ENCODE measurements around the gene EGFL8.

The EGFL8 gene

DNA sequence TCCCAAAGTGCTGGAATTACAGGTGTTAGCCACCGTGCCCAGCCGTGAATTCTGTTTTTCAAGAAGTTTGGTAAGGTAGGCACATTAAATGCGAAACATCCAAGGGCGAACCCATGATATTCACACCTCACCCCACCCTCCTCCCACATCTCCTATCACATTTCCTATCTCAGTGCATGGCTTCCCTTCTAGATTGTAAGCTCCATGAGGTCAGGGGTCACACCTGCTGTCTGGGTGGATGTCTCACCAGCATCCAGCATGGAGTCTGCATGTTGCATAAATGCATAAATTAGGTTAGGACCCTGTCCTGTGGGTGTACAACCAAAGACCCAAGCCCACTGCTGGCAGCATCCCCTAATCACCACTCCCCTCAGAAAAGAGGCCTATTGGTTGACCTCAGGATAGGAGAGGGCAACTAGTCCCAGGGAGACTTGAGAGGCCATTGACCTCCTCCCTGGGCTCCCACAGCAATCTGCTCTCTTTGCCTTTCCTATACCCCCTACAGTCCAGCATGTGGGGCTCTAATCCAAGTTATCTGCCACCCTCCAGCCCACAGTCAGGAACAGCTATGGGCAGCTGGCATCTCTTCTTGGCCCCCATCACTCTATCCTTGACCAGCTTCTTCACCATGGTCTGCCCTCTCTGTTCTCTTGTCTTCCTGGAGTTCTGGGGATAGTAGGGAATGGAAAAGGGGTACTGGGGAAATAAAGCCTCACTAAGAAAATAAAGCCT, 16.8 kb upstream of the EGFL8 start:
- no peak for DNase-seq

DNA sequence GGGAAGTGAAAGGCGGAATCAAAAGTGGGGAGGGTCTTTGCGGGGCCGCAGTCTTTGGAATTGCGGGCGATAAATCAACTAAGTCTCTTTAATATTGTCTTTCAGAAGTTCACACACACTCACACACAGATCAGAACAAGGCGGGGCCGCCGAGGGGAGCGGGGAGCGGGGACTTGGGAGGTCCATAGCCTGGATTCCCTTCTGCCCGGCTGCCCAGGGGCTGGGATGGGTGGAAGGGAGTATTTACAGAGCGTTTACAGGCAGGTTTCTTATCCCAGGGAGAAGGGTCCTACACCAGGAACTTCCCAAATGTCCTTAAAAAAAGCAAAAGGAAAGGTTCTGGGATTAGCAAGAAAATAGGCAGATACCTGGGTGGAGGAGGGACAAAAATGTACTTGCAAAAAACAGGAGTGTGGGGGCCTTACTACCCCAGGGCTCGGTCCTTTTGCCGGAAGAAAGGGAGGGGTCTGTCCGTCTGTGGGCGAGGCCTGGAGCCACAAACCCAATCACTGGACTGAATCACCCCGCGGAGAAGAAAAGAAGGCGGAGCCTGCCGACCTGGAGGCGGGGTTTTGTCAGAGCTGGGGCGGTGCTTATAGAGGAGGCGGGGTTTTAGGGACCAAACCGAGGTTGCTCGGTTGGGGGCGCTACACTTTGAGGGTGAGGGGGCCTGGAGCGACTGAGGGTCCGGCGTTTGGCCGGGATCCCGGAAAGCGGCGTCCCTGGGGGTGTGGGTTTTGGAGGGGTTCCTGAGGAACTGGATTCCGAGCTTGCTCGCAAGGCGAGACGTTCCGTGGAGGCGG, 15.9 kb upstream of the EGFL8 start:
- DNase-seq = no peak

DNA sequence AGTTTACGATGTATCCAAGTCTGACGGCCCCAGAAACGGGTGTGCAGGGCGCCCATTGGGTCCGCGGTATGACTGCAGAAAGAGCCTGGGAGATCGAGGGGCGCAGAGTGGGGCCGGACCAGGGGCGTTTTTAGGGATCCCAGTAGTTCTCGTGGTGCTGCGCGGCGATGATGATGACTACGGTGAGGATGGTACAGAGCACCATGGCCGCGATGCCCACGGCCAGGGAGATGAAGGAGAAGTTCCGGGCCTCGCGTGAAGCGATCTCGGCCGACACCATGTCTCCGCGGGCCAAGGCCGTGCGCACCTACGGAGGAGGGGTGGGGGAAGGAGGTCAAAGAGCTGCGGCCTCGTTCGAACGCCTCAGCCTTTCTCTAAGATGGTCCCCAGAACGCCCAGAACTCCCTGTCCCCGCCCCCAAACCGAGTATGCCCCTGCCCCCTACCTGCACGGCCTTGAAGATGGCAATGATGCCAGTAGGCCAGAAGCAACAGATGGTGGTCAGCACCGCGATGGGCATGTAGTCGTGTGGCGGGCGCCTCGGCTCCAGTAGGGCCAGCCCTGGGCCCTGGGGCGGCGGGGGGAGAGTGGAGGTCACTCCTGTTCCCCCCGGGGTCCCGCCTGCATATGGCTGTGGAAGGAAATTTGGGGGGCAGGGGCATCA, 15.2 kb upstream of the EGFL8 start:
- no peak for DNase-seq

DNA sequence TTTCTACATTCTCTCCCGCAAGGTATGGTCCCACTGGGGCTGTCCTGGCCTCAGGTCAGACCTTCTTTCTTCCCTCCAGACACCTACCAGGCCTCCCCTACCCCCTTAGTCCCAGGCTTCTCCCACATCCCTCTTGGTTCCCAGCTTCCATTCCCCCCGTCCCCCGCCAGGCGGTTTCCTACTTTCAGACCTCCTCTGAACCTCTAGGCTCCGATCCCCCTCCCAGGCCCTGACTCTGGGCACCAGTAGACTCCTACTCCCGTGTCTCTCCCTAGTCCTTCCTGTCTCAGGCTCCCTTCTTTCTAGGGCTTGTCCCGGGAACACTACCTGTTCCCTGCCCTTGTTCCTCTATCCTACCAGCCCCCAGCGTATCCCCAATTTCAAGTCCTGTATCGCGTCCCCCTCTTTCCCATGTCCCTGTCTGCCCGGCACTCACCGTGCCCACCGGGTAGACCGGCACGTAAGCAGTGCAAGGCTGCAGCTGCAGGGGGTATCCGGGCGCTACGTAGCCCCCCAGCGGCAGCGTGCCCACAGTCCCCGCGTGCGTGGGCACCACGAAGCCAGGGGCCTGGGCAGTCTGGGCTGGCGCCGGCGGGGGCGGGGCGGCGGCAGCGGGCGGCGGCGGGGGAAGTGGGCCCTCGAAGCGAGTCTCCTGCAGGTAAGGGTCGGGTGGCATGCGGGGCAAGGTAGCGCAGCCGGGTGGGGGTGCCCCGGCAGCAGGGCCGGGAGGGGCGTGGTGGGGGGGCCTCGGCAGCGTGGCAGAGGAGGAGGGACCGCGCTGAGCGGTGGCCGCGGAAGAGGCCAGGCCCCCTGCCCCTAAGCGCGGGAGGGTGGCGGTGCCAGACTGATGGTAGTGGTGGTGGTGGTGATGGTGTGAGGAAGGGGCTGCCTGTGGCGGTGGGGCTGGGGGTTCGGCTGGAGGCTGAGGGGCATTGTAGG, 14.2 kb upstream of the EGFL8 start:
- DNase-seq = no peak

DNA sequence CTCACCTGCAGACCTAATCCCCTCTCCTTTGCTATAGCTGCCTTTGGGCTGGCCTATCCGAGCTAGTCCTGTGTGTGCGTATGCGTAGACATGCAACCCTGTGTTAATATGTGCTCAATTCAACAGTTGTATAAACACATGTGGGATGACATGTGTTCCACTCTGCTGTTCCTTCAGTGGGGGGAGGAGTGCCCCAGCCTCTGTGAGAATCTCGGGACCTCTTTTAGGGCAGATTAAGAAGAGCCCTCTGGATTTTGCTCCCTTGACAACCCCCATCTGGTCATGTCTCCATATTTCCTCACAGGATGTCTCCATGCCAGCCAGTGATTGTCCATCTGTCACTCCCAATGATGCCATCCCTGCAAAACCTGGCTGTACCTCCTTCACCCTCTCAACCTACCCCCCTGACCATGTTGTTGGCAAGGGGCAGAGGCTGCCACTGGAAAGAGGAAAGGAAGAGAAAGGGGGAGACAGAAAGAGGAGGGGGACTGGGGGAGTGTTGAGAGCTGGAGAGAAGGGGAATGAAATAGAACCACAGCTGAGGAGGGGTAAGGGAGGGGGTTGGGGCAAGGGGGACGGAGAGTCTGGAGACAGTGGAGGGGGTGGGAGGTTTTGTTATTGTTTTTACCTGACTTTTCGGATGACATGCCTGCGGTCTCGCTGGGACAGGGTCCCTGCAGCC, 13.1 kb upstream of the EGFL8 start:
- DNase-seq = no peak

DNA sequence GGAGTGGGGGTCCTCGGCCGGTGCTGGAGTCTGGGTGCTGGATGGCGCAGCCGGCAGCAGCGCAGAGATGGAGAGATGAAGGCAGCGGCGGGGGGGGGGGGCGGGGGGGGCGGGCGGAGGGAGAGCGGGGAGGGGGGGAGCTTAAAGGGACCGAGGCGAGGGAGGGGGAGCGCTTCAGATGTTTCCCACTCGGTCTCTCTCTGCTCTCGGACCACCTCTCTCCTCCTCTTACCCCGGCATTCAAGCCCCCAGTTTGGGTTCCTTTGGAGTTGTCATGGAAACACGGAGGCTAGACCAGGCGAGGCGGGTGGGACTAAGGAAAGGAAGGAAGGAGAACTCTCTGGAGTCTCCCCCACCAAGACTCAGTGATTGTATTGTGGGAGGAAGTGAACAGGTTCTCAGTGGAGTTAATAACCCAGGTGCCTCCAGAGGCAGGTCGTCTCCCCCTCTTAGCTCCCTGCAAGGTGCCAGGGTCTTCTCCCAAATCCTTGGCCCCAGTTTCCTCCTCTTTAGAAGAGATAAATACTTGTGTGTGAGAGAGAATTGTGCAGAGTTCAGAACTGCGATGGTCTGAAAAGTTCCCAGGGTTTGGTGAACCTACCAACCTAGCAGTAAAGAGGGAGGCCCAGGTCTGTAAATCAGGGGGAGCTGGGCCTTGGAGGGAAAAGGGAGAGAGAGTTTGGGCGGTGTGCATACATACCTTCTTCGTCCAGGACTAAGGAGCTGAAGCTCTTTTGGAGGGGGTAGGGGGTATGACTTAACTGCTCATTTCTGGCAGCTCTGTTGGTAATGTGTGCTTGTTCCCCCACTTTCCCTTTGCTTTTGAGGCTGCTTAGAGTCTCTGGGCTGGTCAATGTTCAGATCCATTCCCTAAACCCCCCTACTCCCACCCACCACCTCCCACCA, 12.3 kb upstream of the EGFL8 start, which contains the start of gene PRRT1:
PRRT1 (minus strand) TSS at position 77 of the 906 bp plus-strand sequence. CDS start 112 bp downstream, outside the sequence.
- no peak for DNase-seq

DNA sequence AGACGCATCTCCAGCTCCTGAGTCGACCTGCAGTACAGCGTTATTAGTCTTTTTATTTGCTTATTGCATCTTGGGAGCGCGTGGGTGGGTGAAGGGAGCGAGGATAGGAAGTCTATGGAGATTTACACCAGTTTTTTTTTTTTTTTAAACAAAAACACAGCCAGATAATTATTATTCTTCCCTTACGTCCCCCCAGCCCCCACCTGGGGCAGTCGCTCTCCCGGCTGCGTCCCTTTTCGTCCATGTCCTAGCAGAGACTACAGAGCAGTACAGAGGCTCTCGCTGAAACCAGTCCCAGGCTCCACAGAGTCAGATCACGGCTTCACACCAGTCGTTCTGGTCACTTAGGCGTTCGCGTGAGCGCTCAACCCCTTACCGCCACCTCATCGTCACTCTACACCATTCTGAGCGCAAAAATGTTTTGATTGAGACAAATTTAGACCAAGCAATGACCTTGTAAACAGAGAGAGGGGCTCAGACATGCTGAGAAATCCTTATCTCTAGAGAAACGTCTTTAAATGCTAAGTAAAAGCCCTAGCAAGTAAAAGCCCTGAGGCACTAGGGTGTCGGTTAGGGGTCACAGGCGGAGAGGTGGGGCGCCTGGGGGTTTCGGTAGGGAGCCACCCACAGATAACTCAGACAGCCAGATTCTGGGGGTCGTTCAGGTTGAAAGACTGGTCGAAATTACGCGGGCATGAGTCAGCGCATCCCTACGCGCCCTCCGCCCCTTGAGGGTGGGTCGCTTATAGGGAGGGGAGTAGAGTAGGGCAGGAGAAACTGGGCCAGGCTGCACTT, 11.4 kb upstream of the EGFL8 start:
- DNase-seq = no peak

DNA sequence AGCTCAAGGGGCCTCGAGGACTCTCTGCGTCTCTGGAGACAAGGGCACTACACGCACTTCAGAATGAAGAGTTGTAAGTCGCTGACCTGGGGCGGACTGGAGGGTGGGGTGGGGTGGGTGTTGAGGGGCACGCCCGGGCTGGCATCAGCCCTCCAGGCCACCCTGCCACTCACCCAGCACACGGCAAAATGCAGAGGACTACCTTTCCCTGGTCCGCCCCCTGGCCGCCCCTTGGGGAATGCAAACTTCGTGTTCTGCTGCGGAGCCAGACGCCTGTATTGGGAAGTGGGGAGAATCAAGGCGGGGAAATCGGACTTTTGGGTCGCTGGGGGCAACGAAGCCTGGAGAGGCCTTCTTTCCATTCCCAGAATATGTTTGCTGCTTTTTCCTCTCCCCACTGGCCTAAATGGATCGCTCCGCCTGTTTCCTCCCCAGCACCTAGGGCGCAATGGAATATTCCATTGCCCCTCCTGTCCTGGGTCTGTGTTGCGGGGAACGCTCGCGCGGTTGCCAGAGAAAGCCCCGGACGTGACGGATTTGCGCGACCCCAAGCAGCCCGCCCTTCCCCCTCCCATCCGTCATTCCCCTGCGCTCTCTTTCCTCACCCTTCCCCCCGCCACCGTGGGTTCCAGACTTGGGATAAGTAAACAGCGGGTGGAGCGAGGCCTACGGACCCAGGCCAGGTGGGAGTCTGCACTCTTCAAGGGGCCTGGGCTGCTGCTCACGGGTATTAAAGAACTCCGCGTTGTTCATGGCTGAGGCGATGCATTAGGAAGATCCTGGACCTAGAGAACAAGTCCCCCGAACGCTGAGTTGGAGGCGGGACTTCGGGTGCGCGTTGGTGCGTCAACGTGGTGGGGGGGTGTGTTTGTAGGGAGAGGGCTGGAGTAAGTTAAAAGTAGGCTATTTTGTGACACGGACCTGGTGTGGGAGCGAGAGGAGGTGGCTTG, 10.6 kb upstream of the EGFL8 start, which contains the start of gene PPT2:
PPT2 (plus strand) TSS at position 578 of the 950 bp plus-strand sequence. CDS start 454 bp downstream, outside the sequence.
- DNase-seq = peak; percentile 77

DNA sequence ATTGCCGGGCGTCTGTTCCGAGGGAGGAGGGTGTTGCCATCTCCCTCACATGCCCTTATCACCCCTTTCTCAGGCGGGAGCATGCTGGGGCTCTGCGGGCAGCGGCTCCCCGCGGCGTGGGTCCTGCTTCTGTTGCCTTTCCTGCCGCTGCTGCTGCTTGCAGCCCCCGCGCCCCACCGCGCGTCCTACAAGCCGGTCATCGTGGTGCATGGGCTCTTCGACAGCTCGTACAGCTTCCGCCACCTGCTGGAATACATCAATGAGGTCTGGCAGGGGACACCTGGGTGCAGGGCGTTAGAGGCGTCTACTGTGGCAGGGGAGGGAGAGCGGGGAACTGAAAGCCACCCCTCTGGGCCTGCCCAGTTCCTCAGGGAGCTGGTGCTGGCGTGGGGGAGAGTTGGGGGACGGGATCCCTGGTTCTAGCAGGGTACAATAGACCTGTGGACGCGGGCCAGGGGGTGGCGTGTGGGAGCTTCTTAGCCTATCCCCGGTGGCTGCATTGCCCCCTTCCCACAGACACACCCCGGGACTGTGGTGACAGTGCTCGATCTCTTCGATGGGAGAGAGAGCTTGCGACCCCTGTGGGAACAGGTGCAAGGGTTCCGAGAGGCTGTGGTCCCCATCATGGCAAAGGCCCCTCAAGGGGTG, 9.8 kb upstream of the EGFL8 start:
- DNase-seq = peak; percentile 15

DNA sequence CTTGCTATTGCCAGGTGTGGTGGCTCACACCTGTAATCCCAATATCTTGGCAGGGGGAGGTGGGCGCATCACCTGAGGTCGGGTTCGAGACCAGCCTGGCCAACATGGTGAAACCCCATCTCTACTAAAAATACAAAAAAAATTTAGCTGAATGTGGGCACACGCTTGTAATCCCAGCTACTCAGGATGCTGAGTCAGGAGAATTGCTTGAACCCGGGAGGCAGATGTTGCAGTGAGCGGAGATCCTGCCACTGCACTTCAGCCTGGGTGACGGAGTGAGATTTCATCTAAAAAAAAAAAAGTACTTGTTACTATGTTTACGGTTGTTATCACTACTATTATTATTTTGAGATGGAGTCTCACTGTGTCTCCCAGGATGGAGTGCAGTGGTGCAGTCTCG, 7.5 kb upstream of the EGFL8 start:
- DNase-seq = no peak

DNA sequence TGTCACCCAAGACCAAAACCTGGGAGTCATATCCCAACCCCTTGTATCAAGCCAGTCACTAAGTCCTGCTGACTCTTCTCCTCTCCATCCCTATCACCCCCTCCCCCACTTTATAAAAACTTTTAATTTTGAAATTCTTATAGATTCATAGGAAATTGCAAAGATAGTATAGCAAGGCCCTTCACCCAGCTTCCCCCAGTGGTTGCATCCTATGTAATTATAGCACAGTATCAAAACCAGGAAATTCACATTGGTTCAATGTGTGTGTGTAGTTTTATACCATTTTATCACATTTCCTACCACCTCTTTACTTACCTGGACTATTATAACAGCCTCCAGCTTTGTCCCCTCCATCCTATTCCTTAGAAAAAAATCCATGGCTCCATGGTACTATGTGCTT, 6.3 kb upstream of the EGFL8 start:
- DNase-seq = no peak

DNA sequence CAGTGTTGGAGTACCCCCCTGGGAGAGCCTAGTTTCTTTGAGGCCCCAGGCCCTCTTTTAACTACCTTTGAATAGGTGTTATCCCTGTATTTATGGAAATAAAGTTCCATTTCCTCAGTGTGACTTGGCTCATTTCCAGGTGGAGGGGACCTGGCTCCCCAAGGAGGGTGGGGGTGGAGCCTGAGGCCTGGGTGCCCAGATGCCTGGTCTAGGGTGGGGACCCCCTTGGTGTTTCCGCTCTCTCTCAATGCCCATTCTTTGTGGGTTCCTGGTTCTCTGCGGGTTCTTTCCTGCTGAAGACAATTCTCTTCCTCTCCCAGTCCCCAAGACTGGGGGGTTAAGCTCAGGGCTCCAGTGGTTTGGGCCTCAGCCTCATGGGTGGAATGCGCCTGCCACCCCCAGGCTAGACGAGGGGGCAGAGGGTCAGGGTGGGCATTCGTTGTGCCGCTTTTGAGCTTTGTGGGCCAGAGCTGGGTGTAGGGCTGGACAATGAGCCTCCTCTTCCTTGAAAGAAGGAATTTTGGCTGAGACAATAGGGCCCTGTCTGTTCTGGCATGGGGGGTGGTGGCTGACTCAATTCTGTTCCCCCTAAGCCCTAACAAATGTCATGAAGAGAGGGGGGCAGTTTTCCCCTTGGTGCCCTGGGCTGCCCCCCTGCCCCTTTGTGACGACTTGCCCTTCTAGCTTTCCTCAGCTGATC, 686 bp upstream of the EGFL8 start:
- no peak for DNase-seq

DNA sequence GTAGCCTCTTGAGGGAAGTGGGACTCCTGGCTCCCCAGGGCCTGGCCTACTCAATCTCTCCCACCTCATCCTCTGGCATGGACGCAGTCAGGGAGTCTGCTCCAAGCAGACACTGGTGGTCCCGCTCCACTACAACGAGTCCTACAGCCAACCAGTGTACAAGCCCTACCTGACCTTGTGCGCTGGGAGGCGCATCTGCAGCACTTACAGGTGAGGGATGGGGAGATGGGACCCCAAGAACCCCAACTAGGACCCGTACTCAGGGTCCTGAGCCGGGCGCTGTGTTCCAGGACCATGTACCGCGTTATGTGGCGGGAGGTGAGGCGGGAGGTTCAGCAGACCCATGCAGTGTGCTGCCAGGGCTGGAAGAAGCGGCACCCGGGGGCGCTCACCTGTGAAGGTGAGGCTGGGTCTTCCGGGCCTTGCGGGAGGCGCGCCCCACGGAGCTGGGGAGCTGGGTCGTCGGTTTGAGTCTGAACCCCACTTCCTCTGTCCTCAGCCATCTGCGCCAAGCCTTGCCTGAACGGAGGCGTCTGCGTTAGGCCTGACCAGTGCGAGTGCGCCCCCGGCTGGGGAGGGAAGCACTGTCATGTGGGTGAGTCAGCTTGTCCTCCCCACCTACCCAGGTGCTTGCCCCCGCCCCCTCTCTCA, 2.1 kb downstream of the EGFL8 start:
- no peak for DNase-seq

DNA sequence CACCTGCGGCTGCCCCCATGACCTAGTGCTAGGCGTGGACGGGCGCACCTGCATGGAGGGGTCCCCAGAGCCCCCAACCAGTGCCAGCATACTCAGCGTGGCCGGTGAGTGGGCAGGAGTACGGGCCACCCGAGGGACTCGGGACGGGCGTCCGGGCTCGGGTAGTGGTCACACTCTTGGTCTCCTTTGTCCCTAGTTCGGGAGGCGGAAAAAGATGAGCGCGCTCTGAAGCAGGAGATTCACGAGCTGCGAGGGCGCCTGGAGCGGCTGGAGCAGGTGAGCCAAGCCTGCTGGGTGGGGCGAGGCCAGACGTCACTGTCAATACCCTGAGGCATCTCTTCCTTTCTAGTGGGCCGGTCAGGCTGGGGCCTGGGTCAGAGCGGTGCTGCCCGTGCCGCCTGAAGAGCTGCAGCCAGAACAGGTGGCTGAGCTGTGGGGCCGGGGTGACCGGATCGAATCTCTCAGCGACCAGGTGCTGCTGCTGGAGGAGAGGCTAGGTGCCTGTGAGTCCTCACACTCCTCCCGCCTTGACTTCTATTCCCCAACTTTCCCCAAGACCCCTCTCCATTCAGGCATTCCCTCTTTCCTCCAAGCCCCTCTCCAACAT, 2.9 kb downstream of the EGFL8 start:
- no peak for DNase-seq

DNA sequence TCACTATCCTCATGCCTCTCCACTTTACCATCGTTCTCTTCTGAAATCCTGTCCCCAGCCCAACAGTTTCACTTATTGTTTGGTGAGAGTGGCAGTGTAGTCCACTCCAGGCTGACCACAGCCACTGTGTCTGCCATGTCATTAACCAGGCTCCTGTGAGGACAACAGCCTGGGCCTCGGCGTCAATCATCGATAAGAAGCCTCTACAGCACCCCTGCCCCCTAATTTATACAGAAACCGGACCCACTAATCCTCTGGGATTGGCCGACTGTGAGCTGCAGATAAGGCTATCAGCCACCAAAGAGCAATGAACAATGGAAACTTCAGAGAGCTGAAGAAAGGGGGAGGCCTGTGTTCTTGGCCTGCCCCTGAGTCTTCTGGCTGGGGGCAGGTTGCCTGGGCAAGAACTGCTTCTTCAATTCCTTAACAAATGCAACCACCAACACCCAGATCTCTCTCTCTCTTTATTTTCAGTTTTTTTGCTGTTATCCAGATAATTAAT, 3.4 kb downstream of the EGFL8 start:
- no peak for DNase-seq

DNA sequence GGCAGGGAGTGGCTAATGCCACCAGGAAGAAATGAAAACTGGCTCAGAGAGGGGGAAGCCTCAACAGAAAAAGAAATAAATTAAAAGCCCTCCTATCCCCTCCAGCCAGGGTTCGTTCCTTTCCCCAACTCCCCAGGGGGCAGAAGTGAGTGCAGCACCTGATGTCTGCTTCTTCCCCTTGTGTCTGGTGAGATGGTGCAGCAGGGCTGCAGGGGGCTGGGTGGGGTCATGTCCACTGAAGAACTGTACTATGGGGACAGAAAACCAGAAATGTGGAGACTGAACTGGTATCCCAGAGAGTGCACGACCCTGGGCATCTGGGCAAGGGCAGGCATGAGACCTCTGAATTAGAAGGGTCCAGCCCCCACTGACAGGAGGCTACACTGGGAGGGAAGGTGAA, 4.0 kb downstream of the EGFL8 start:
- no peak for DNase-seq
